GM19452 (cell line): ENCODE results near the gene CFAP221.

Experiments
- ATAC-seq: cut with Tn5 transposase; IDR thresholded peaks from one replicate; pipeline ENCODE4 v1.9.1; 2021; ENCODE audit not compliant: unreplicated experiment

The CFAP221 gene

DNA sequence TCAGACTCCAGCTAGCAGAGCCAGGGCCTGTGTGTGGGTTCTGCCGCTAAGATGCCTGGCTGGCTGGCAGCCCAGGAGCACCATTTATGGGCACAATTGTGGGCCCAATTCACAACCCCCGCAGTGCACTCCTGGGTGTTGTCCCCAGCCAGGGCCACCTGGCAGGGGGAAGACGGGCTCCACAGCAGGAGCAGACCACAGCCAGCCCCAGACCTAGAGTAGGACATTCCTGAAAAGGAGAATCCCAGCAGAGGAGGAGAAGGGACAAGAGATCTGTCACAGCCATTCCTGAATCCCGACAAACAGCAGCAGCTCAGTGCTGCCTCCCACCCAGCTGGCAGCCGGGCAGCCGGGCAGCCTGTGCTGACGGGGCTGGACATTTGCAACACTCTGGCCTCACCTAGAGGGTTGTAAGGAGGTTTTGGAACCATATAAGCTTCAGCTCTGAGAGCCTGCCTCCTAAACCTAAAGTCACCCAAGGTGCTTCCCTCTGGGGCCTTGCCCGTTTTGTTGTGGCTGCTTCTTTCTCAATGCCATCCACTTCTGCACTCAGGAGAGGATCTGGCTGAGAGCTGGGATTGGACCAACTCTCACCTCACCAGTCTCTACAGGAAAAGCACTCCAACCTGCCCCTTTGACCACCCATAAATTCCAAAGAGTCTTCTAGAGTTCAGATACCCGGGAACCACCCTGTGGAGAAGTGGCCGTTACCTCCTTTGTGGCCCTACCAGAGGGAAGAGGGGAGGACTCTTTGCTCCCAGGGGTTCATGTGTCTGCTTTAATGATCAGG, 130.7 kb downstream of the CFAP221 start:
- no peak for ATAC-seq

DNA sequence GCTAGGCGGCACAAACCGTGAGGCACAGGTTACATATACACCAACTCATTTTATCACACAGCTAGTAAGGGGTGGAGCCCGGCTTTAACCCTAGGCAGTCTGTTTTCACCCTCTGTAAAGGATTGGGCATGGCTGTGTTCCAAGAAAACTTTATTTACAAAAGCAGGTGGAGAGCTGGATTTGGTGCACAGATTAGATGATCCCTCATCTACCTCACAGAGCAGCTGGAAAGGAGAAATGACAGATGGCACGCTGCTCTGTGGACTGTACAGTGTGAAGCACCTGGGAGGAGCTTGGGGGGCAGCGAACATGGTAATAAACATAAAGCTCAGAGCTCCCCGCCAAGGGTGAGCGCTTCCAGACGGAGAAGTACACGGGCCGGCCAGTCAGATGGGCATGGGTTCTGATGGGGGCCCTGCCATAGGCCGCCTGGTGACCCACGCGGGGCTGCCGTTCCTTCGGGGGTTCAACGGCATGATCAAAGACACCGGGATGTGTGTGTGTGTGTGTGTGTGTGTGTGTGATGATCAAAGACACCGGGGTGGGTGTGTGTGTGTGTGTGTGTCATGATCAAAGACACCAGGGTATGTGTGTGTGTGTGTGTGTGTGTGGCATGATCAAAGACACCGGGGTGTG, 133.9 kb downstream of the CFAP221 start:
- ATAC-seq, result no peak

DNA sequence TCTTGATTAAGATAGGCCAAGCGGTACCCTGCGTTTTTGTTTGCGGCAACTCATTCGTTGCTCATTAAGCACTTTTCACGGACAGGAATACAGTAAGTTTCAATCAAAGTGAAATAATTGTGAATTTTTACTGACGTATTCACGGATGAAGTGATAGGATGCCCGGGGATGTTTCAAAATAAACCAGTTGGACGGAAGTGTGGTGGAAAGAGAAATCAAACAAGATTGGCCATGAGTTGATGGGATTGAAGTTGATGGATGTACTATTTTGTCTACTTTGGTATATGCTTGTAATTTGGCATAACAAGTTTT, 135.2 kb downstream of the CFAP221 start:
- no peak for ATAC-seq

DNA sequence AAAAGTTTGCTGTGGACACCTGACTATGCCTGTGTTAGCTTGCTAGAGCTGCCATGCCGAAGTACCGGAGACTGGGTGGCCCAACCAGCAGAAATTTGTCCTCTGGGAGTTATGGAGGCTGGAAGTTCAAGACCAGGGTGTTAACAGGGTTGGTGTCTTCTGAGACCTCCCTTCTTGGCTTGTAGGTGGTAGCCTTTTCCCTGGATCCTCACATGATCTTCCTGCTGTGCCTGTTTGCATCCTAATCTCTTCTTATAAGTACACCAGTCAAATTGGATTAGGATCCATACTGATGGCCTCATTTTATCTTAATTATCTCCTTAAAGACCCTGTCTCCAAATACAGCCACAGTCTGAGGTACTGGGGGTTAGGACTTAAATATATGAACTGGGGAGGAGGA, 135.6 kb downstream of the CFAP221 start:
- ATAC-seq, result no peak

DNA sequence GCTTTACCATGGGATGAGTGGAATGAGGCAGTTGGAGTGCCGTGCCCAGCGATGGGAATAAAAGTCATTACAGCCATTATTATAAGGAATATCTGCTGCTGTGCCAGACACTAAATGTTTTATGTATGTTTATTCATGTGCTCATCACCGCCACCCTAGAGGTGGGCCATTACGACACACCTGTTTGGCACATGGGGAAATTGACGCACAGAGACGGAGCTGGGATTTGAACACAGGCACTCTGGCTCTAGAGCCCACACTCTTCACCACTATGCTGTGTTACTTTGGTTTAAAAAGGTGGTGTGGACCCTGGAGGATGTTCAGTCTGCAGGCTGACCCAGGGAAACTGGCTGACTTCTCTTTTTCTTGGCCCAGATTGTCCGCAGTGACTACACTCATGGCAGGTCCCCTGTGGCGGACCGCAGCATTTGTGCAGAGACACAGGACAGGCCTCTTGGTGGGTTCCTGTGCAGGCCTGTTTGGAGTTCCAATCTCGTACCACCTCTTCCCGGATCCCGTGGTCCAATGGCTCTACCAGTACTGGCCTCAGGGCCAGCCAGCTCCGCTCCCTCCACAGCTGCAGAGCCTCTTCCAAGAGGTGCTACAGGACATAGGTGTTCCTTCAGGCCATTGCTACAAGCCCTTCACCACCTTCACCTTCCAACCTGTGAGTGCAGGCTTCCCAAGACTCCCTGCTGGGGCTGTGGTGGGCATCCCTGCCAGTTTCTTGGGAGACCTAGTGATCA, 136.4 kb downstream of the CFAP221 start:
- no peak for ATAC-seq

DNA sequence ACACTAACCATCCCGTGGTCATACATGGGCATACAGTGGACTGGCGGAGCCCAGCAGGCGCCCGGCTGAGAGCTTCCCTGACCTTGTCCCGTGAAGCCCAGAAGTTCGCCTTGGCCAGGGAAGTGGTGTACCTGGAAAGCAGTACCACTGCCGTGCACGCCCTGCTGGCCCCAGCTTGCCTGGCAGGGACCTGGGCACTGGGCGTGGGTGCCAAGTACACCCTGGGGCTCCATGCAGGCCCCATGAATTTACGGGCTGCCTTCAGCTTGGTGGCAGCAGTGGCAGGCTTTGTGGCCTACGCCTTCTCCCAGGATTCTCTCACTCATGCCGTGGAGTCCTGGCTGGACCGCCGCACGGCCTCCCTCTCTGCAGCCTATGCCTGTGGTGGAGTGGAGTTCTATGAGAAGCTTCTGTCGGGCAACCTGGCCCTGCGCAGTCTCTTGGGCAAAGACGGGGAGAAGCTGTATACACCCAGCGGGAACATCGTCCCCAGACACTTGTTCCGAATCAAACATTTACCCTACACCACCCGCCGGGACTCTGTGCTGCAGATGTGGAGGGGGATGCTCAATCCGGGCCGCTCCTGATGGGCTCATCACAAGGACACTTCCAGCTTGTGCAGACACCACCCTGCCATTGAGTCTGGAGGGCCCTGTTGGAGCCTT, 137.1 kb downstream of the CFAP221 start:
- no peak for ATAC-seq

DNA sequence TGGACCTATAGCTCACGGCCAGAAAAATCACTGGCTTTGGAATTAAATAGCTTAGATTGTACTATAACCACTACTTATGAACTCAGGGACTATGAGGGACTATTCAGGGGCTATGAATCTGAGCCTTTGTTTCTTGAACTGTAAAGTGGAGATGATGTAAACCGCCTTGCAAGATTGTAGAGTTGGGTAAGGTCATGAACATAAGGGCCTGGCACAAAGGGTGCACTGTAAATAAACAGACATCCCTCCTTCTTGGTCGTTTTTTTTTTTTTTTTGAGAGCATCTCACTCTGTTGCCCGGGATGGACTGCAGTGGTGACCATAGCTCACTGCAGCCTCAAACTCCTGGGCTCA, 137.6 kb downstream of the CFAP221 start:
- no peak for ATAC-seq

DNA sequence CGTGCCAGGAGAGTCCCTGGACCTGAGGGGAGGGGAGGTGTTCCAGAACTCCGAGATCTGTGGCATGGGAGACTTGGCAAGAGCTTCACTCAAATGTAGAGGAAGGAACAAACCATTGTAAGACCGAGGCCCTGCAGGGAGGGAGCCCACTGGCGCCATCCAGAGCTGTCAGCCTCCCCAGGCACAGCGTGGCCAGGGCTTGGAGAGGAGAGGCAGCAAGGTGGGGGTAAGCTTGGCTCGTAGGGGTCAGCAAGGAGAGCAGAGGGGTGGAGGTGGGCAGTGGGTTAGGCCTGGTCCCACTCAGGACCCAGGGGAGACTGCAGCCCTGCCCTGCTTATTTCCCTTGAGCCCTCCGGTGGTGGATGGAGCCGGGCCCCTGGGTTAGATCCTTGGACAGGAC, 138.3 kb downstream of the CFAP221 start:
- no peak for ATAC-seq

DNA sequence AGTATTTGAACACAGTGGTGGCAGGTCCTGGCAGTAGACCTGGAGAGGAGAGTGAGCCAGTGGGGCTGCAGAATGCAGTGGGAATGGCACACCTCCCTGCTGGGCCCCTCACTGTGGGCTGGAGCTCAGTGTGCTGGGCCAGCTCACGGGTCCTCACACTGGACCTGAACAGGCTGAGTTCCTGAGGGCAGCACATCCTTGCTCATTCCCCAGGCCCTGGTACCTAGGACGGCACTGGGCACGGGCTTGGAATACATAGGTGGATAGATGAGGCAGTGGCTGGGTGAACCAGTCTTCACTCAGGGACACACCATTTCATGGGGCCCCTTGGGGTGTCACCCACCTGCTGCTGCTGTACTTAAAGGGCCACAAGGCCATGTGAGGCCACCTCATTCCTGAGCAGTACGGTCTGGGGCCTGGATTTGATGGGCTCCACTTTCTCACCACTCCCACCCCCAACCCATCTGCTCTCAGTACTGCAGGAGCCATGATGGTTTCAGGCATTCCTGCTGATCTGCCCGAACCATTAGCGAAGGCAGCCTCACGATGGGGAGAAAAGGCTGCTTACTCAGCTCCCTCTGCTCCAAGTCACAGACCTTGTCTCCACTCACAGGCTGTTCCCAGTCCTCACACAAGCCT, 138.9 kb downstream of the CFAP221 start:
- no peak for ATAC-seq

DNA sequence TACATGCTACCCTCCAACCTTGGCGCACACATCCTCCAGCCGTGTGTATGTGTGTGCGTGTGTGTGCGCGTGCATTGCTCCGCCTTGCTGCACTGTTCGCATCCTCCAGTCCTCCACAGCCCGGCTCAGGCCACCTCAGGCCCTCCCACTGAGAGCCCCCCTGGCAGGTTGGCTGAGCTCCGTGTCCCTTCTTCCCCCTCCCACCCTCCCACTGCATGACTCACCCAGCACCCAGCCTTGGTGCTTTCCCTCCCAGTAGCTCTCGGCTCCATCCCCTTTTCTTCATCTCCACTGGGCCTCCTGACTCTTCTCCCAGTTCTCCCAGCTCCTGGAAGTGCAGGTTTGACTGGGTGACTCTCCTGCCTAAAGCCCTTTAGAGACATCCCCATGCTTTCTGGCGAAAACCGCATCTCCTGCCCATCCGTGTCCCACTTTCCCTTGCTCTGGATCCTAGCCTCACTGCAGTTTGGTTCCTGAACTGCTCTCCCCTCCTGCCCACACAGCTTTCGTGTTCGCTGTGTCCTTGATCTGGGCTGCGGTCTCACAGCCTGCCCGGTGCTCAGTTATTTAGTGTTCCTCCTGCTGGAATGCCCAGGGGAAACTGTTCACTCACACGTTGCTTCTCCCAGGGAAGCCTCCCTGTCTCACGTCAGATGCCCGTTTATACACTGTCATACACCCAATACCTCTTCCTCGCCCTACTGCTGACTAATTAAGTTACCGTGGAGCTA, 139.6 kb downstream of the CFAP221 start:
- ATAC-seq, result no peak

DNA sequence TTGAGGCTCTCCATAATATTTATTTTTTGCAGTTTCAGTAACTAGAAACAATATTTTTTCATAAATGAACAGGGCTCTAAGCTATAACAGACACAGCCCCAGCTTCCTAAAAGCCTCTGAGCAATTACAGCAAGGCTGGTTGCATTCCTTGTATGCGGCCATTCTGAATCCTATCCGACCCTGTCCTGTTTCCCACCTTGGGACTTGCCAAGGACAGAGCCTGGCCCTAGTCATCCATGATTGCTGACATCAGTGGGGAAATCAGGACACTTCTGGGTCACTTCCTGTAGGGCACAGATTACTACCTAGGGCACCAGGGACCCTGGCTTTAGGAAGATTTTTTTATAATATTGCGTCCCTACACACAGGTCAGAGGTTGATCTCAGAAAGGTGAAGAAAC, 140.3 kb downstream of the CFAP221 start:
- no peak for ATAC-seq

DNA sequence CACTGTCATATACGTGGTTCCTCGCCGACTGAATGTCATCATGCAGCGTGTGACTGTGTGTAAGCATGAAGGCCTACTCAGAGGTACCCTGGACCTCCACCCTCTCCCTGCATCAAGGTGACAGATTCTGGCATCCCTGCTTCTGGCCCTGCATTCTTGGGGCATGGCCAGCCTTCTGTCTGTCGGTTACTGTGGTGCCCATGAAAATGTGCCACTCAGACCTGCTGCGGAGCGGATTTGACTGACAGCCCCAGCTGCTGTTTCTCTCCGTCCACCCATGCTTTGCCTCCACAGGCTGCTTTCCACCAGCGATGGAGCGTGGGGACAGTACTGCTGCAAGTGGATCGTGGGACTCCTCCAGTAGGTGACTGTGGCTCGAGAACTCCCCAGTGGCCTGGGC, 144.4 kb downstream of the CFAP221 start:
- no peak for ATAC-seq

DNA sequence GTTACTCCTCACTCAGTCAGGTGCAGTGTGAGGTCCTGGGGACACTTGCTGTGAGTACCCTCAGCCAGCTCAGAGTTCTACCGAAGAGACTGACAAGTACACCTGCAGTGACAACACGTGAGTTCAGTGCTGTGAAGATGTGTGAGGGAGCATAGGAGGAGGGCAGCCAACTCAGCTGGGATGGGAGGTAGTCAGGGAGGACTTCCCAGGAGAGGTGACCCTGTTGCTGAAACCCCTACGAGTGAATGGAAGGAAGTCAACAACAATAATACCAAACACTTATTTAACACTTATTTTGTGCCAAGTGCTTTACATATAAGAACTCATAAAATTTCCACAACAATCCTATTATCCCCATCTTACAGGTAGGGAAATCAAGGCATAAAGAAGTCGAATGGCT, 145.0 kb downstream of the CFAP221 start:
- no peak for ATAC-seq

DNA sequence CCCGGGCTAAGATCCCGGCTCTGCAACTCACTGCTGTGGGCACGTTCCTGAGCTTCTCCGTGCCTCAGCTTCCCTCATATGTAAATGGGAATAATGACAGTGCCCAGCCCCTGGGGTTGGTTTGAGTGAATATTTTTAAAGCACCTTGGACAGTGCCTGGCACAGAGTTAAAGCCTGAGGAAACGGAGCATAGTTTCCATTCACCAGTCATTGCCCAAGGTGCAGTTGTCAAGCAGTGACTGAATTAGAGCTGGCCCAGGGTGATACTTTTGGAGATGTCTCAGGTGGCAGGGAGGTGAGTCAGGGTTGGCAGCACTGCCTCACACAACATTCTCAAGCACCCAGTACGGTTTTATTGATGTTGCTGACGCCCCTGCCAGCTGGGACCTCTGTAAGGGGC, 146.9 kb downstream of the CFAP221 start:
- no peak for ATAC-seq

DNA sequence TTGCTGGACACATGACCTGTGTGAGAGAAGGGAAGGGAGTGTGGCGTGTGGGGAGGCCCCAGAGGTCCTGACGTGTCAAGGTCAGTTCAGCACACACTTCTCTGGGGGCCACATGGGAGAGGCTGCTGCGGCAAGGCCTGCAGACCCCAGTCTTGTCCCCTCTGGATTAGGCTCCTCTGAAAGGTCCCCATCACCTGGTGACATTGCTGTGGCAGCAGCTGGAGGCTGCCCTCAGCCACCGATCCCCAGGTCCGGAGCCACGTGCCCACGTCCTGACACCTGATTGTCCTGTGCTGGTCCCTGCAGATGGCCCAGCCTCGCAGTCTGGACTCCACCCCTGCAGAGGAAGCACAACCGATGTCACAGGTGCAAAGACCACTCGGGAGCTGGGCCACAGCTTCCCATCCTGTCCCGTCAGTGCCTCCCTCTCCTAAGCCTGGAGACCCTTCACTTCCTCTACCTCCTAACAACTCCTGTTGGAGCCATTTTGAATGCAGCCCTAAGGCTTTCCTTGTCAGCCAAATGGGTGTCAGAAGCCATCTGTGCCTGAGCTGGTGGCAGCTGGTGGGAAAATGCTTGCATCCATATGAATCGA, 147.5 kb downstream of the CFAP221 start:
- no peak for ATAC-seq

DNA sequence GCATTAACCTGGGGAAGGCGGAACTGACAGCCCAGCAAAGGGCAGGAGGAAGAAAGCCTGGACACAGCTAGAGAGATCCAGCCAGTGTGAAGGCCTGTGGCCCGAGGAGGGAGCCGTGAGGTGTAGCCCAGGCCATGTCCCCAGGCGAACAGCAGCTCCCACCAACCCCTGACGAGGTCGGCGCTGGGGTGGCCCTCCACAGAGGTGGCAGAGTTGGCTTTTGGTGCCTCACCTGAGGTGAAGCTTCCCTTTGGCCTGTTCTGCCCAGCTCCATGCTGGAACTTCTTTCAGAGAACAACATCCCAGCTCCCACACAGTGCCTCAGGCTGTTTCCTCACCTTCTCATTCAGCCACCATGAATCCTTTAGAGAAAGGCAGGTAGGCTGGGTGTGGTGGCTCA, 148.1 kb downstream of the CFAP221 start:
- ATAC-seq, result no peak

DNA sequence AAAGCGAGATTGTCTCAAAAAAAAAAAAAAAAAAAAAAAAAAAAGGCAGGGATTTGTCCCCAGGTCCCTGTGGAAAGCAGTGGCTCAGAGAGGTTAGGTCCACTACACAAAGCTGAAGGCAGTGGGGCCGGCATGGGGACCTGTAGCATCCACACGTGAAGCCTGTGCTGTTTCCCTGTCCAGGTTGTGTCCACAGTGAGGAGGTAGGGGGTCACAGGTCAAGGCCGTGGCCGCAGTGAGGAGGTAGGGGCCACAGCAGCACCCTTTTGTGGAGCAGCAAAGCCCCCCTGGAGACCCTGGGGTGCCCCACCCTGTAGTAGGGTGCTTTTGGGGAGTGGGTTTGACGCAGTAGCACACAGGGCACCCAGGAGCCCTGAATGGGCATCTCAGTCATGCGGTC, 148.7 kb downstream of the CFAP221 start:
- ATAC-seq, result no peak

DNA sequence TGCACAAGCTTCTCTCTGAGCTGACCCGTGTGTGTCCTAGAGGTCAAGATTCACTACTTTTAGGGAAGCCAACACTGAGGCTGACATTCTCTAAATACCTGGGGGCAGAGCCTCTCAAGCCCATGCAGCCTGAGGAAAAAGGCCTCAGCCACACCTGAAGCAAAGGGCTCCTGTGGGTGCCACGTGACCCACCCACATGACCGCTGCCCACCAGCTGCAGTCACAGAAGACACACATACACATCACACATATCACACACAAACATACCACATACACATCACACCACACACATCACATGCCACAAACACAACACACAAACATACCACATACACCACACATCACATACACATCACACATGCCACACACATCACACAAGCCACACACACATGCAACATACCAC, 149.3 kb downstream of the CFAP221 start:
- ATAC-seq, result no peak

DNA sequence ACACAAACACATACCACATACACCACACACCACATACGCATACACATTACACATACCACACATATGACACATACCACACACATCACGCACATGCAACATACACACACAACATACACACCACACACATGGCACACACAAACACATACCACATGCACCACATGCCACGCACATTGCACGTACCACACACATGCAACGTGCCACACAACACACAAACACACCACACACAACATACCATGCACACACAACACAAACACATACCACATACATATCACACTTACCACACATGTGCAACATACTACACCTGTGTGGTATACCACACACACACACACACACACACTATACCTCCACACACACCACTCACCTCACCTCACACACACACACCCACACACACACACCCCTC, 149.7 kb downstream of the CFAP221 start:
- ATAC-seq, result no peak

DNA sequence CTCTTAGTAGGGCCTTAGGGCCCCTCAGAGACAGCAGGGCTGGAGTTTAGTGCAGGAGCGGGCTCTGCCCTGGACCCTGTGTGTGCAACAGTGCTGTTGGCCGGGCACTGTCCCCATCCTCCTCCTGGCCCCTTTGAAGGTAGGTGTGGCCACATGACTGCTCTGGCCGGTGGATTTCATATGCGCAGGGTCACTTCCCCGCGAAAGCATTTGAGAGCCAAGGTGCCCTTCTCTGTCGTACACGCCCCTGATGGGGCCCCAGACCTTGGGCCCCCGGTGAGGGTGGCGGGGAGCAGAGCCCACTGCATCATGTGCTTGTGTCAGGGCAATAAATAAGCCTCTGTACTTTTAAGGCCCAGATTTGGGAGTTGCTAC, 150.2 kb downstream of the CFAP221 start:
- ATAC-seq, result no peak
